HepG2 (cell line): Measurements from ENCODE around the gene PWWP2A. TPM values are rescaled to one million over a fixed set of nuclear protein-coding genes. Genes with fewer than 3 reads are reported as not detected.

Source experiments
- ATAD3A ChIP-seq: sonication (generic); formaldehyde crosslinking; IDR thresholded peaks from 2 replicates; pipeline ENCODE4 v1.4.0; 2020; ENCODE audit warnings: missing genetic modification reagents
- CREBL2 ChIP-seq: sonication (generic); formaldehyde crosslinking; IDR thresholded peaks from 2 replicates; pipeline ENCODE4 v1.8.1; 2023; ENCODE audit warnings: missing genetic modification reagents, mild to moderate bottlenecking, borderline replicate concordance
- FOXA1 ChIP-seq, 2 experiments: fragments of 450-650 bp in 1 of 2; sonication (generic) in 1 of 2; formaldehyde crosslinking in 1 of 2; IDR thresholded peaks; 2 replicates each; pipeline versions ENCODE4 v1.4.0 to v1.6.1; 2016 to 2020; ENCODE audit warnings: missing genetic modification reagents in 1 of 2
- FOXO4 ChIP-seq: sonication (generic); formaldehyde crosslinking; conservative IDR thresholded peaks from 2 replicates; pipeline ENCODE4 v1.8.1; 2023; ENCODE audit warnings: missing genetic modification reagents
- MEIS2 ChIP-seq: sonication (generic); formaldehyde crosslinking; IDR thresholded peaks from 2 replicates; pipeline ENCODE4 v1.9.0; 2021; ENCODE audit warnings: mild to moderate bottlenecking, missing genetic modification reagents
- ZFP82 ChIP-seq: sonication (generic); formaldehyde crosslinking; IDR thresholded peaks from 2 replicates; pipeline ENCODE4 v1.5.1; 2020; ENCODE audit warnings: mild to moderate bottlenecking, missing genetic modification reagents, borderline replicate concordance
- ZNF12 ChIP-seq: sonication (generic); formaldehyde crosslinking; IDR thresholded peaks from 2 replicates; pipeline ENCODE4 v1.5.0; 2020; ENCODE audit warnings: missing genetic modification reagents
- ZNF343 ChIP-seq: sonication (generic); formaldehyde crosslinking; IDR thresholded peaks from 2 replicates; pipeline ENCODE4 v1.4.0; 2020; ENCODE audit warnings: mild to moderate bottlenecking, missing genetic modification reagents
- ZNF569 ChIP-seq: sonication (generic); formaldehyde crosslinking; IDR thresholded peaks from 2 replicates; pipeline ENCODE4 v1.5.0; 2020; ENCODE audit warnings: mild to moderate bottlenecking, missing genetic modification reagents, moderate library complexity, borderline replicate concordance
- ZNF678 ChIP-seq: sonication (generic); formaldehyde crosslinking; IDR thresholded peaks from 2 replicates; pipeline ENCODE4 v1.4.0; 2020; ENCODE audit warnings: mild to moderate bottlenecking, missing genetic modification reagents
- polyA plus RNA-seq, 8 experiments: library from polyadenylated mRNA; depleted of rRNA in 3 of 8; stranded (reverse) in 7 of 8; unstranded in 1 of 8; fragments of >200 nt; fragmentation: Illumina TruSeq in 4 of 8; extraction: Trizol in 4 of 8; gene quantifications; 2 replicates each; pipeline versions ENCODE4 v1.2.1 to v1.2.3, GENCODE V29; 2011 to 2016; ENCODE audit warnings: low read depth in 4 of 8, missing spikeins in 1 of 8, mixed read lengths in 1 of 8; ENCODE audit not compliant: insufficient read depth in 1 of 8
- total RNA-seq, 5 experiments: library from RNA; depleted of rRNA; stranded (reverse); fragments of >200 nt; fragmentation: Illumina TruSeq; extraction: Trizol; gene quantifications; 2 replicates each; pipeline ENCODE4 v1.2.3, GENCODE V29; 2016; ENCODE audit warnings: low read depth in 1 of 5
- TF ChIP-seq, protein P1 (sequence below): sonication (generic); formaldehyde crosslinking; IDR thresholded peaks from 2 replicates; pipeline ENCODE4 v1.8.0; 2022; ENCODE audit warnings: missing genetic modification reagents, mild to moderate bottlenecking, inconsistent platforms, borderline replicate concordance
- TF ChIP-seq, protein P2 (sequence below): sonication (generic); formaldehyde crosslinking; IDR thresholded peaks from 2 replicates; pipeline ENCODE4 v1.5.1; 2020; ENCODE audit warnings: mild to moderate bottlenecking, moderate library complexity, missing genetic modification reagents

The PWWP2A gene
- total and polyA plus RNA-seq, 2 of the 13 experiments (the other 11 are each of a cell fraction or from before 2014, with no cell fraction given): 7.3 to 16.9 TPM

DNA sequence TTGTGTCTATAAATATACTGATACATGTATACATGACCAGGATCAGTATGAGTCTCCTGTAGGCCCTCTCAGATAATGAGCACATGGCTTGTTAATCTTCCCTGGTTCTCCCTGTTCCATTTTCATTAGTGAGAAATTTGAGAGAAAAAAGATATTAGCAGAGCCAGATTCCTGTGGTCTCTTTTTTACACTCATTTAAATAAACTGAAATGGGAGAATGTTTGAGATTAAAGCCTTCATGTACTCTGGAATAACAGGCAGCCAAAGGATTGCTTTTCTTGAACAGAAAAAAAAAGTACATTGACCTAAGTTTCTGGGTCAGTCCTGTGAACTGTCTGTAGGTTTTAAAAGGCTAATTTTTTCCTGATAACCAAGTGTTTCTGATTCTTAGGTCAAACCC lies 44.2 kb downstream of the PWWP2A start (continued):
- TF ChIP-seq, protein P1, sequence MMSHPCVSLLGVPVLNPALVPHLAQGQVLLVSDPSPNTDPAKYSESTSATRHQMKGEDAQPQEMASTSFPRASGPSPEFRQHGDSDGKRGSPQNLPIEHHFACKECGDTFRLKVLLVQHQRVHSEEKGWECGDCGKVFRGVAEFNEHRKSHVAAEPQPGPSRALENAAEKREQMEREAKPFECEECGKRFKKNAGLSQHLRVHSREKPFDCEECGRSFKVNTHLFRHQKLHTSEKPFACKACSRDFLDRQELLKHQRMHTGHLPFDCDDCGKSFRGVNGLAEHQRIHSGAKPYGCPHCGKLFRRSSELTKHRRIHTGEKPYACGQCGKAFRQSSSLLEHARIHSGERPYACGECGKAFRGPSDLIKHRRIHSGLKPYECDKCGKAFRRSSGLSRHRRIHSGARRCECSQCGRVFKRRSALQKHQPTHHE (CRISPR knock-in tag): no peak
- no peak for TF ChIP-seq ZNF569 (CRISPR knock-in tag)
- no peak for TF ChIP-seq ZNF343 (CRISPR knock-in tag)
- TF ChIP-seq, protein P2, sequence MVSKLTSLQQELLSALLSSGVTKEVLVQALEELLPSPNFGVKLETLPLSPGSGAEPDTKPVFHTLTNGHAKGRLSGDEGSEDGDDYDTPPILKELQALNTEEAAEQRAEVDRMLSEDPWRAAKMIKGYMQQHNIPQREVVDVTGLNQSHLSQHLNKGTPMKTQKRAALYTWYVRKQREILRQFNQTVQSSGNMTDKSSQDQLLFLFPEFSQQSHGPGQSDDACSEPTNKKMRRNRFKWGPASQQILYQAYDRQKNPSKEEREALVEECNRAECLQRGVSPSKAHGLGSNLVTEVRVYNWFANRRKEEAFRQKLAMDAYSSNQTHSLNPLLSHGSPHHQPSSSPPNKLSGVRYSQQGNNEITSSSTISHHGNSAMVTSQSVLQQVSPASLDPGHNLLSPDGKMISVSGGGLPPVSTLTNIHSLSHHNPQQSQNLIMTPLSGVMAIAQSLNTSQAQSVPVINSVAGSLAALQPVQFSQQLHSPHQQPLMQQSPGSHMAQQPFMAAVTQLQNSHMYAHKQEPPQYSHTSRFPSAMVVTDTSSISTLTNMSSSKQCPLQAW (CRISPR knock-in tag): no peak
- TF ChIP-seq ZNF12: no peak
- TF ChIP-seq MEIS2 (CRISPR knock-in tag): no peak
- no peak for TF ChIP-seq ZNF678 (CRISPR knock-in tag)
- no peak for TF ChIP-seq CREBL2 (CRISPR knock-in tag)
- TF ChIP-seq FOXA1 (IDR thresholded peaks at IDR 0.05): no peak
- TF ChIP-seq FOXA1 (CRISPR knock-in tag; IDR thresholded peaks at IDR 0.05): no peak
- TF ChIP-seq FOXO4: no peak
- TF ChIP-seq ZFP82: no peak
- TF ChIP-seq ATAD3A (CRISPR knock-in tag): no peak
